Smooth muscle cell of the brain vasculature (primary cell): ENCODE results near the gene PVALB.
A peak's percentile ranks its signal among the peaks of the same experiment; 100 is the strongest.
"Not testable (repeated sequence)": the region's sequence is repeated elsewhere in the genome, so short reads cannot be mapped to it uniquely, and the experiment has no call there.

ENCODE experiments used
- DNase-seq: peaks from one replicate; pipeline ENCODE4 v3.0.0-alpha.2; 2012; ENCODE audit warnings: low read depth, low spot score

Gene PVALB

DNA sequence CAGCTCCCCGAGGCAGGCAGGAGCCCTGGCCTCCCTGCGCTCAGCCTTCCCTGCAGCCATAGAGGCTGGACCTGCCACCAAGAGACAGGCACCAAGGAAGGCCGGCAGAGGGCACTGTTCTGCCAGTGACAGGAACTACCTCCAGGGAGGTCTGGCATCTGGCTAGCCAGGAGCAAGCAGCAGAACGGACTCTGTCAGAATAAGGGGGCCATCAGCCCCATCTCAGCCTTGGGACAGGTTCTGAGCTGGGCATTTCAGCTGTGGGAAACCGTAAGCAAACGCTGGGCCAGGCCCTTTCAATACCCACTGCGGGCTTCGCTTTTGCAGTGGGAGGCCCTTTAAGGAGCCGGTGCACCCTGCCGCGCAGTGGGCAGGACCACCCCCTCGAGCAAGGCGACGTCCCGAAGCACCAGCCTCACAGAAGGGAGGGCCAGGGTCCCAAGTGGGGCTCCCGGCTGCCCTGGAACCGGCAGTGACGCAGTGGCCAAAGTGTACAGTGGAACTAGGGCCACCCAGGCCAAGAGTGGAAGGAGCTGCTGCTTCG lies 59.1 kb downstream of the PVALB start:
- DNase-seq, result peak; percentile 18

DNA sequence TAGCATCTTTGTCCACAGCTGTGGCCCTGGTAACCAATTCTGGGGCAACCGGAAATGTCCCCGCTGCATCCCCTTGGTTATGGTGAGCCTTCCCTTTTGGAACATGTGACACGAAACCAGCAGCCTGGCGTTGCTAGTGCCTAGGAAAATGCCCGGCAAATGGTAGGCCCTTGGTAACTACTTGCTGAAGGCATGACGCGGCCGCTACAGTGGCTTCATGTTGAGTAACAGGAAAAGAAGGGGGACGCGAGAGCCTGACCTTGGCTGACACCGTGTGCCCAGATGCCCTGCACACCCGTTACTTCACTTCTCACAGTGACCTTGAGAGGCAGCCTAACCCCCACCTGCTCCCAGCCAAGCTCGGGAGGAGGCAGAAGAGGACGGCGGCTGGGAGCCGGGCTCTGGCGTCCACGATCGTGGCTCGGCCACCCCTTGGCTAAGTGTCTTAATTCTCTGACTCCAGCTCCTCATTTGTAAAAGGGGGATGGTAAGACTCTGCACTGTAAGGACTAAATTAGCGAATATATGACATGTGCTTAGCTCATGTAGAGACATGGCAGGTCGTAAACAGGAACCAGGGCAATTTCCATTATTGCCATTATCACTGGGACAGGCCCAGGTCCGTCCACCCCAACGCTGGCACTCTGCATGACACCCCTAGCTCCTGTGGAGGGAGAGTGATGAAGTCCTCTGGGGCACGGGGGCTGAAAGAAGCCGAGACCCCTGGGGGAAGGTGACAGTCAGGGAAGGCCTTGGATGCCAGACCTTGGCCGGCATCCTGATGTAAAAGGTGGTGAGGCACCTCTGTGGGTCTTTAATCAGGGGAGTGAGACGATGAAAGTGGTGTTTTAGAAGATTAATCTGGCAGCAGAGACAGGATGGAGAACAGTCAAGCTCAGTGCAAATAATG lies 59.8 kb downstream of the PVALB start:
- DNase-seq, result no peak

DNA sequence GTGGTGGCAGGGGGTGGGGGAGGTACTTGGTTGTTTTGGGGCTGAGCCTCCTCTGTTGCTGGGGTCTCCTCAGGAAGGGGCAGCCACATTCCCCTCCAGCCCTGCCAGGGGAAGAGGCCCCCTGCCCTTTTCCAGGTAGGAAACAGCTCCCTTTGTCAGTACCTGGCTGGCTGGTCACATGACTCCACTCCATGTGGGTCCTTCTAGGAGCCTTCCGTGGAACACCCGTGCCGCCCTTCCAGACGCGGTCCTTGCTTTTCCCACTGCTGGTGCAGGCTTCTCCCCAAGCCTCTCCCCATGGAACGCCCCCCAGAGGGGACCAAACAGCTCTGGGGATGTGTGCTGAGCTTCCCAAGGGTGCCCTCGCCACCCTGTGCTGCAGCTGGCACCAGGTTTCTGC lies 60.8 kb downstream of the PVALB start:
- DNase-seq, result no peak

DNA sequence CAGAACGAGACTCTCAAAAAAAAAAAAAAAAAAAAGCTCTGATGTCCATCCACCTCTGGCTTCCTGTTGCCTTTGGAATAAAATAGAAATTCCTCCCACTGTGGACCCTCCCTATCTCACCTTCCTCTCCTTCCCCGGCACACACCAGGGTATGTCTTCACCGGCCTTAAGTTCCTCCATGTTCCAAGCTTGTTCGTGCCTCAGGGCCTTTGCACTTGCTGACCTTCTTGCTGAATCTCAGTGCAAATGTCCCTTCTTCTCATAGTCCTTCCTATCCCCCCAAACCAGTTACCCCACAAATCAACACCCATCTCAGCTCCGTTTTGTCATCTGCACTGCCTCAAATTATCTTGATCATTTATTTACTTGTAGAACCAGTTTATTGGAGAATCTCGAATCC lies 61.5 kb downstream of the PVALB start:
- DNase-seq, result no peak

DNA sequence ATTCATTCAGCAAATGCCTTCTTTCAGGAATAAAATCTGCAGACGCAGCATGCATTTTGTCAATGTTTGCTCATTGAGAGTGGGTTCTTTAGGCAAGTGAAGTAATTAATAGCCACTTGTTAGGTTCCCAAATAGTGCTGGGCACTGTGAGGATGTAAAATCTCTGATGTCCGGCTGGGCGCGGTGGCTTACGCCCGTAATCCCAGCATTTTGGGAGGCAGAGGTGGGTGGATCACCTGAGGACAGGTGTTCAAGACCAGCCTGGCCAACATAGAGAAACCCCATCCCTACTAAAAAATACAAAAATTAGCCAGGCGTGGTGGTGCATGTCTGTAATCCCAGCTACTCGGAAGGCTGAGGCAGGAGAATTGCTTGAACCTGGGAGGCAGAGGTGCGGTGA lies 62.0 kb downstream of the PVALB start:
- not testable (repeated sequence) for DNase-seq

DNA sequence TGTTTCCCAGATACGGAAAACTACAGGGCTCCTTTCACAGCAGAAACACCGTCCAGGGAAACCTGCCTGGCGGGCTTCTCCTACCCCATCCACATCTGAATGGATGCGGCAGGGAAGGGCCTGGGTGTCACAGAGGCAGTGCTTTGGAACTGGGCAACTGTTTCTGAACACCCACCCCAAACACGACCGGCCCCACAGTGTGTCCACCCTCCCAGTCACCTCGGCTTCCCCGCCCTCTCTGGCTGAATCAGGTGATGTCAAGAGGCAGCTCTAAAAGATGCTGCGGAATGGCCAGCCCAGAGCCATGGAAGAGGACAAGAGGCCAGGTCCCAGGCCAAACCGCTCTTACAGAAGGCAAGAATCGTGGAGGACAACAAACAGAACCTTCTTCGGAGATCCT lies 62.9 kb downstream of the PVALB start:
- no peak for DNase-seq

DNA sequence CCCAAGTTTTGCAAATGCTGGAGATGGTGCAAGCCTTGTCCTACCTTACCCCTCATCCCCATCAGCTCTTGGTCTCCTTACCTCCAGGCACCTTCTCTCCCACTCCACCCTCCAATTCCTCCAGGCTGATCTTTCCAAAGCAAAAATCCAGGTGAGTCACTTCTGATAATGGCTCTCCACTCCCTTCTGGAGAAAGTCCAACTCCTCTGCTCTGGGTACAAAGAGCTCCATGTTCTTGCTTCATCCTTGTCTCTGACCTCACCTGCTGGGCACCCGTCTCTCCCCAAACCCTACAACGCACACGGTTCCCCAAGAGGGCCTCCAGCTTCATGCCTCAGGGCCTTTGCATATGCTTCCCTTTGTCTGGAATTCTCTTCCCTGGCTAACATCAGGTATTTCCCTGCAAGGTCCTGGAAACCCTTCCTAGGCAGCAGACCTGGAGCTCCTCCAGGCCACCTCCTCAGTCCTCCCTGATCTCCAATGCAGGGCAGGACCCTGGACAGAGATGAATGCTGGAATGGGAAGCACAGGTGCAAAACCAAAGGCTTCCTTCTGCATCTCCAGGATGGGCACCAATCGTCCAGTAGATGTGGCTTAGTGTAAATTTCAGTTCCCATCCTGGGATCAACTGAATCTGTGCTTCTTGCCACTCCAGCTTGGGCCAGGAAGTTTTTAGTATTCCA lies 63.6 kb downstream of the PVALB start:
- DNase-seq, result no peak
